ENCODE measurements around the gene SH2D1B. TPM values are rescaled to one million over a fixed set of nuclear protein-coding genes. Genes with fewer than 3 reads are reported as not detected.
"Not testable (repeated sequence)": the region's sequence is repeated elsewhere in the genome, so short reads cannot be mapped to it uniquely, and the experiment has no call there.

Gene SH2D1B
- total RNA-seq, 1 experiment from 2014 or later: 0.06 TPM

GRCh38 chr1:162361349-162361748 lies 50.6 kb downstream of the SH2D1B start:
- no peak for DNase-seq (ENCODE audit: low spot score)

DNA sequence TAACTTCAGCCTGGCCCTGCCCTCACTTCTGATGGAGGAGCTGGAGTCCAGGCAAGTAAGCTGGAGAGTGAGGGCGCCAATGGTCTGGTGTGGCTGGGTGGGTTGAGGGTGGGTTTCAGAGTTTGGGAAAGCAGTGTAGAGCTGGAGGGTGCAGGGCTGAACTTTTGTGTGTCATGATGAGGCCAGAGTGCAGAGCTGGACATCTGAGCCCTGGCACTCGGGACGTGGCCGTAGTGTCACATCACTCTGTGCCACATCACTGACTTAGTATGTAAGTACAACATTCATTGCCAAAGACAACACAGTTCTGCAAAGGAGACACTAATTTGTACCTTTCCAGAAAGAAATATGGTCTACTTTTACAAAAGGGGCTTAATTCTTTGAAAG lies 51.1 kb downstream of the SH2D1B start:
- no peak for DNase-seq (ENCODE audit: low spot score)

DNA sequence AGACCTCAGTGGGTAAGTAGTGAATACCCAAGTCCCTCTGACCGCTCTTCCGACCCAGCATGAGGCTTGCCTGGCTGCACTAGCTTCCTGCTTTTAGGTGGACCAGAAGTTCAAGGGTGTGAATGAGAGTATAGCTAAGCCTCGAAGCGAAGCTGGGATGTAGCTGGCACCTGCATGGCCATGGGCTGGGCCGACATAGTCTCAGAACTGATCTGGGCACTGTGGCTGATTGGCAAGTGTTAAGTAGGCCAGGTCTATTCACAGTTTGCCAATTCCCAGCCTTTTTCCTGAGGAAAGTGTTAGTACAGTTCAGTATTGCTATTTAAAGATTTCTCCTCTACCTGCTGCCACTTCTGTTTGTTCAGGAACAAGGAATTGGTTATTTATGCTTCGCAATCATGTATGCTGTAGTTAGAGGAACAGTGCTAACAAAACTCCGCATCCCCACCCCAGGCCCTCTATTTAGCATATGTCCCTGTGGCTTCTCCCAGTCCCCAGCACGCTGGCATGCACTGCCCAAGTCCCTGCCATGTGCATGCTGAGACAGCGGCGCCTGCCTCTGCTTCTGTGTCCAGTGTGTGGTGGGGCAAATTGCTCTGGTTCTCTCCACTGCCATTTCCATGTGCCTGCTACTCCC lies 51.6 kb downstream of the SH2D1B start:
- DNase-seq (ENCODE audit: low spot score): no peak

DNA sequence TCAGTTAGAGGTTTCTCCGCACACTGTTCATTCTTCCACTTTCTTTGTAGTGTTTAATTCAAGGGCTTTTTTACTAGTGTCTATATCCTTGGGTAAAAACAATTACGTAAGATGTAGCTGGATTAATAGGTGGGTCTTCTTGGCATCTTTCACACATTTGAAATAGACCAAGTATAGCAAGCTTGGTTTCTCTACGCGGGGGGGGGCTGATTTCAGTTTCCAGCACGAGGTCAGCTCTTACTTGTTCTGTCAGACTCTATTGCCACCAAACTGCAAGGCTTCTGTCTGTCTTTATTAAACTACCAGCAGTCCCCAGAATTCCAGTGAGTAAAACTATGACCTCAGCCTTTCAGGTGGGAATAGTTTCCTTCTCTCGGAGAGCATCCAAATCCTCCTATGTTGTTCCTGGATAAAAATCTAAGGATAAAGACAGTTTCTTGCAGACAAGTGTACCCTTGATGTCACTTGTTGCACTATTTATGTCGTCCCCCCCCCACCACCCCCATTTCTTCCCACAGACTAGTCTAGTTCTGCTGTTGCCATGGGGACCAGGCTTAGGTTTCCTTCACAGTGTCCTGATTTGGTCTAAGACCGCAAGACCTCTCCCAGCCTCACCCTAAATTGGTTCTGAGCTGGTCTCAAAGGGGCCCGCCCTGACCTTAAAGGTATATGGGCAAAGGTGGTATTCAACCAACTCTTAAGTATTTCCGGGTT lies 52.3 kb downstream of the SH2D1B start:
- no peak for DNase-seq (ENCODE audit: low spot score)

- DNase-seq (ENCODE audit: low spot score): no peak
Observed at GRCh38 chr1:162358928-162359327, 53.0 kb downstream of the SH2D1B start.

- no peak for DNase-seq (ENCODE audit: low spot score)
Observed at GRCh38 chr1:162357681-162358266, 54.2 kb downstream of the SH2D1B start.

DNA sequence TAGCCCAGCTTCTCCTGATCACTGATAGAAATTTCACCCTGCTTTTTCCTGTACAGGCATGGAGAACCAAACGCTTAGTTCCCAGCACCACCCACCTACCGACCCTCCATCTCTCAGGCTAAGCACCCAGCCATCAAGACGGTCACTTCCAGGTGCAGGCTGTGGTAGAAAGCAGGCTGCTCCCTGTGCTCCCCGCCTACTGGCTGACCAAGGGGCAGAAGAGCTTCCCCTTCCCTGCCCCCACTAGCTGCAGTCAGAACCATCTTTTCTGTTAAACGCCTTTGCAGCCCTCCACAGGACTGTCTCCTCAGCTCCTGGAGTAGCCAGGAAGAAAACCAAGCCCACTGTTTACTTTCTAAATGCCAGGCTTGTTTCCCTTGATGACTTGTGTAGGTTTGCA lies 58.2 kb downstream of the SH2D1B start:
- DNase-seq (ENCODE audit: low spot score): no peak

GRCh38 chr1:162353078-162353477 lies 58.9 kb downstream of the SH2D1B start:
- no peak for DNase-seq (ENCODE audit: low spot score)

DNA sequence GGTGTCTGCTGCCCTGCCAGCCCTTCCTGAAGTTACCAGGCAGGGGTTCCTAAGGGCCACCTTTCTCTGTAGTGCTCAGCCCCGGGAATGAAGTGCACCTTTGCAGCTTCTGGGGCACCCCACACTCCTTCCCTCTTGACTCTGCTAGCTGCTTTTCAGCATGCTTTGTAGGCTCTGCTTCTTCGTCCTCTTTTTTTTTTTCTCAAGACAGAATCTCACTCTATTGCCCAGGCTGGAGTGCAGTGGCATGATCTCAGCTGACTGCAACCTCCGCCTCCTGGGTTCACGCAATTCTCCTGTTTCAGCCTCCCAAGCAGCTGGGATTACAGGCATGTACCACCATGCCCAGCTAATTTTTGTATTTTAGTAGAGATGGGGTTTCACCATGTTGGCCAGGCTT lies 60.1 kb downstream of the SH2D1B start:
- not testable (repeated sequence) for DNase-seq (ENCODE audit: low spot score)

DNA sequence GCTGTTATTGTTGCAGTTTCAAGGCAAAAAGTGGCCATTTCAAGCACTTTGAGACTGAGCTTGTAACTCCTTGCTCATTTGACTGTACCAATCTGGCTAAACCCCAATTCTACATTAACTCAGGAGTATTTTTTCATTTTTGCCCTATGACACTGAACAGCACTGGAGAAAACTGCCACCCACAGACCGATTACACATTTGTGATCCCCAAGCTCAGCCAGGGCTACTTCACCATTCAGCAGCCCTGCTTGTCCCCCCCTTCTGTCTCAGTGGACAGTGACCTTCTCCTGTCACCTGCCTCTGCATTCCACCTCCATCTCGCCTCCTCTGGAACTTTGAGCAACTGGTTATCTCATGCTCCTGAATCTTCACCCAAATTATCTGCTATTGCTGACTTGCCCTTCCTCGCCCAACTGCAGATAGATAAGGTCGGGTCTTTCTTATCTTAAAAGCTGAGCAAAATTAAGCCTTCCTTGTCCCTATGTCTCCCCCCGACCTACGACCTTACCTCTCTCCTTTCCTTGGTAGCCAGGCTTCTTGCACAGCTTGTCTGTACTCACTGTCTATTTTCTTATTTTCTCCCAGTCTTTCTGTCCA lies 60.6 kb downstream of the SH2D1B start:
- no peak for DNase-seq (ENCODE audit: low spot score)

DNA sequence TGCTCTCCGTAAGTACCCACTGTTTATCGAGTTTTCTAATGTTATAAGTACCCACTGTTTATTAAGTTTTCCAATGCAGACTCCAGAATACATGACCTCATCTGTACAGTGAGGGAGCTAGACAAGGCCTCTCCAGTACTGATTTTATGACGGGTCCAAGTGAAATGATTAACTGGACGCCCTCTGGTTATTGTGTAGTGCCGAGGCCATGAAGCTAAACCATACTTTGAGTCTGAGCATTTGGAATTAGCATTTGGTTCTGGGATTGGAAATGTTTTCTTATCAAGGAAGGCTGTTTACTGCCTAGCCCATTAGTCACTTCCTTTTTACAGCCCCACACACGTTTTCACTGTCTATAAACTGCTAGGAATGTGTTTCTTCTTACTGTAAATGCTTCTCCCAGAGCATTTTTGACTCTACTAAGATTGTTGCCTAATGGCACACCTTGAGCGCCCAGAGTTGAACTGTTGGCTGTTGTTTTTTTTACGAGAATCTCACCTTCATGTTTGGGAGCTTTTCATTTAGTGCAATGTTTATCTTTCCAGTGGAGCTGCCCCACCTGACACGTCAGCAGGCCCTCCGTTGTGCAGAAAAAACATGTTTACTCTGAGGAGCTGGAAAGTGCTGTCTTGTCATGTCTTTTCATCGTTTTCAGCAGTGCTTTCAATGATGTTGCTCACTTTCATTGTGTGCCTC lies 62.2 kb downstream of the SH2D1B start:
- peak; percentile 74 for DNase-seq (ENCODE audit: low spot score)

- no peak for DNase-seq (ENCODE audit: low spot score)
Observed at GRCh38 chr1:162347281-162347680, 64.7 kb downstream of the SH2D1B start.

Other genes starting within 250 kb of the SH2D1B start
- not detected in 2 replicates for gene SPATA46, start 35.3 kb downstream of the SH2D1B start, total RNA-seq (2014; rRNA removed; shearing (Covaris generic))
- 0.23 and 0.56 TPM in 2 replicates for gene C1orf226, start 30.4 kb downstream of the SH2D1B start, total RNA-seq (2014; rRNA removed; shearing (Covaris generic))
- gene UHMK1, start 85.7 kb upstream of the SH2D1B start, total RNA-seq (2014; rRNA removed; shearing (Covaris generic)): 44.4 and 52.3 TPM in 2 replicates
- 40.8 and 49.6 TPM in 2 replicates for gene UAP1, start 149.6 kb upstream of the SH2D1B start, total RNA-seq (2014; rRNA removed; shearing (Covaris generic))
- gene DDR2, start 220.3 kb upstream of the SH2D1B start, total RNA-seq (2014; rRNA removed; shearing (Covaris generic)): 35.5 and 36.5 TPM in 2 replicates

All from H4 (cell line).